Endothelial cell of umbilical vein (primary cell): ENCODE data around the gene USP40. TPM values are rescaled to one million over a fixed set of nuclear protein-coding genes. Genes with fewer than 3 reads are reported as not detected.

ENCODE experiments used
- BruUV-seq: library from RNA; stranded (reverse); fragments of 400-500 nt; replicated peaks from 2 replicates; lab custom pipeline; 2021; lab: Mats Ljungman, UMichigan
- CTCF ChIA-PET: fragments of 300-600, 350-600 bp; sonication (Branson Sonifier 250); formaldehyde crosslinking; loops from one replicate; lab custom pipeline; 2021; ENCODE audit warnings: antibody characterized with exemption, inconsistent platforms; lab: Charles Lee
- POLR2A ChIA-PET: fragments of 300-600, 350-600 bp; sonication (Branson Sonifier 250); formaldehyde crosslinking; loops from one replicate; lab custom pipeline; 2021; ENCODE audit warnings: antibody characterized with exemption, inconsistent platforms; lab: Charles Lee
- DNase-seq: peaks from one replicate; pipeline ENCODE4 v3.0.0-alpha.2; 2011; ENCODE audit warnings: low read depth, low spot score
- FAIRE-seq: peaks from 2 replicates; lab custom pipeline; 2011; peaks lifted over from hg19 to GRCh38; lab: Jason Lieb, UNC
- H2AFZ ChIP-seq: 2 replicates; pipeline ENCODE4 v1.6.0; 2012; ENCODE audit warnings: low read depth, low read length, control low read depth, inconsistent platforms
- H3K27ac ChIP-seq: 2 replicates; pipeline ENCODE4 v1.5.1; 2011; ENCODE audit warnings: low read depth, mild to moderate bottlenecking, control low read depth, low read length, moderate library complexity; ENCODE audit not compliant: insufficient read depth
- H3K27me3 ChIP-seq, 2 experiments: 2 replicates each; pipeline versions ENCODE4 v1.6.0 to v1.6.1; 2011; ENCODE audit warnings: low read length in 2 of 2, mixed read lengths in 1 of 2; ENCODE audit not compliant: control insufficient read depth in 2 of 2, insufficient read depth in 2 of 2
- H3K36me3 ChIP-seq, 2 experiments: 2 replicates in 1 of 2; 3 replicates in 1 of 2; pipeline ENCODE4 v1.5.1; 2011; ENCODE audit warnings: low read length in 2 of 2, mild to moderate bottlenecking in 1 of 2, moderate library complexity in 1 of 2; ENCODE audit not compliant: control insufficient read depth in 2 of 2, insufficient read depth in 2 of 2; ENCODE audit errors: extremely low read depth in 1 of 2
- H3K4me1 ChIP-seq: 3 replicates; pipeline ENCODE4 v1.5.1; 2011; ENCODE audit warnings: mild to moderate bottlenecking, low read length; ENCODE audit not compliant: control insufficient read depth, insufficient read depth; ENCODE audit errors: extremely low read depth
- H3K4me2 ChIP-seq: 2 replicates; pipeline ENCODE4 v1.6.1; 2011; ENCODE audit warnings: low read length, control low read depth, mixed read lengths; ENCODE audit not compliant: insufficient read depth
- H3K4me3 ChIP-seq, 3 experiments: fragments of 200-600 bp in 1 of 3; sonication (generic), shearing (Covaris generic) in 1 of 3; replicated peaks in 1 of 3; 2 replicates each; pipeline ENCODE4 v1.5.1; 2011 to 2016; ENCODE audit warnings: control low read depth in 3 of 3, low read length in 3 of 3, mild to moderate bottlenecking in 2 of 3, inconsistent platforms in 1 of 3, low read depth in 1 of 3, moderate library complexity in 1 of 3; ENCODE audit not compliant: insufficient read depth in 1 of 3
- H3K79me2 ChIP-seq: 2 replicates; pipeline ENCODE4 v1.6.0; 2012; ENCODE audit warnings: low read length, inconsistent platforms; ENCODE audit not compliant: control insufficient read depth, insufficient read depth
- H3K9ac ChIP-seq: replicated peaks from 2 replicates; pipeline ENCODE3; 2011; ENCODE audit warnings: low read length, control low read depth; ENCODE audit not compliant: insufficient read depth; ENCODE audit errors: extremely low read depth
- H3K9me1 ChIP-seq: replicated peaks from 3 replicates; pipeline ENCODE4 v1.6.0; 2011; ENCODE audit warnings: mild to moderate bottlenecking, low read length; ENCODE audit not compliant: control insufficient read depth, insufficient read depth; ENCODE audit errors: extremely low read depth
- H3K9me3 ChIP-seq: replicated peaks from 2 replicates; pipeline ENCODE4 v1.5.1; 2012; ENCODE audit warnings: low read length, inconsistent platforms; ENCODE audit not compliant: control insufficient read depth, insufficient read depth
- H4K20me1 ChIP-seq: replicated peaks from 2 replicates; pipeline ENCODE3; 2011; ENCODE audit warnings: mild to moderate bottlenecking, low read length; ENCODE audit not compliant: control insufficient read depth, insufficient read depth; ENCODE audit errors: extremely low read depth
- CTCF ChIP-seq, 2 donors: IDR thresholded peaks; 1 replicate in 1 of 2; 2 replicates in 1 of 2; pipeline ENCODE4 v1.5.1; 2011; ENCODE audit warnings: low read length in 2 of 2, mild to moderate bottlenecking in 2 of 2, moderate library complexity in 2 of 2, control low read depth in 1 of 2, inconsistent platforms in 1 of 2, low read depth in 1 of 2; ENCODE audit not compliant: insufficient read depth in 1 of 2; ENCODE audit errors: extremely low read depth in 1 of 2
- EZH2 ChIP-seq: IDR thresholded peaks from 2 replicates; pipeline ENCODE4 v1.6.1; 2012; ENCODE audit warnings: borderline replicate concordance, low read depth, mild to moderate bottlenecking, moderate library complexity, low read length, inconsistent platforms; ENCODE audit not compliant: severe bottlenecking
- FOS ChIP-seq: IDR thresholded peaks from 2 replicates; pipeline ENCODE4 v1.6.1; 2011; ENCODE audit warnings: mild to moderate bottlenecking, low read length, moderate library complexity, borderline replicate concordance; ENCODE audit not compliant: insufficient read depth
- GATA2 ChIP-seq: IDR thresholded peaks from 2 replicates; pipeline ENCODE4 v1.7.0; 2011; ENCODE audit warnings: low read depth, mild to moderate bottlenecking, moderate library complexity, mixed read lengths, low read length; ENCODE audit not compliant: insufficient read length, insufficient read depth
- JUN ChIP-seq: IDR thresholded peaks from 2 replicates; pipeline ENCODE4 v1.6.1; 2011; ENCODE audit warnings: borderline replicate concordance, low read depth; ENCODE audit not compliant: insufficient read length, insufficient read depth
- MAX ChIP-seq: IDR thresholded peaks from 2 replicates; pipeline ENCODE4 v1.6.1; 2011; ENCODE audit not compliant: insufficient read depth, insufficient read length
- MYC ChIP-seq: IDR thresholded peaks from one replicate; pipeline ENCODE4 v1.6.1; 2011; ENCODE audit warnings: mild to moderate bottlenecking, low read depth, low read length
- POLR2A ChIP-seq: IDR thresholded peaks from 2 replicates; pipeline ENCODE4 v1.6.1; 2012; ENCODE audit warnings: low read depth, mild to moderate bottlenecking, control low read depth, low read length
- POLR2AphosphoS5 ChIP-seq: IDR thresholded peaks from 2 replicates; pipeline ENCODE4 v1.6.1; 2012; ENCODE audit warnings: low read depth, mild to moderate bottlenecking, control low read depth, low read length, moderate library complexity; ENCODE audit not compliant: insufficient read depth
- dilution Hi-C: fragments of 300-500 bp; cut with MboI; formaldehyde crosslinking; loops from one replicate; pipeline ENCODE4 v1.15.0; 2019; ENCODE audit warnings: low sequenced_read_pairs; ENCODE audit not compliant: extremely low pct_ligation_motif_present
- intact Hi-C: fragments of 100-400 bp; cut with micrococcal nuclease; formaldehyde crosslinking; loops from one replicate; pipeline ENCODE4 v1.10.0; 2022
- polyA plus RNA-seq, 4 experiments: library from polyadenylated mRNA; depleted of rRNA in 3 of 4; stranded (reverse) in 3 of 4; unstranded in 1 of 4; fragments of >200 nt; gene quantifications; 2 replicates each; pipeline versions ENCODE4 v1.2.1 to v1.2.3, GENCODE V29; 2011 to 2012; ENCODE audit warnings: missing spikeins in 1 of 4
- total RNA-seq: library from RNA; stranded (reverse); gene quantifications from 2 replicates; pipeline ENCODE4 v1.2.3, GENCODE V29; 2021

The USP40 gene
- total and polyA plus RNA-seq, 2 donors (not counting 3 experiments of a cell fraction or from before 2014, with no cell fraction given), result 32.2 to 32.5 TPM

- TF ChIP-seq JUN (no peak), POLR2AphosphoS5 (no peak), GATA2 (no peak), FOS (no peak), EZH2 (no peak), MAX (no peak), POLR2A (no peak), CTCF (IDR thresholded peaks at IDR 0.05; ENCODE audit: extremely low read depth in 1 of 2, insufficient read depth in 1 of 2, low read depth in 1 of 2, low read length in 2 of 2) (no peak), MYC (no peak)
- Histone ChIP-seq H4K20me1 (no peaks in the 10 kb centered on the region), H3K9me3 (no peaks in the 10 kb centered on the region), H3K27me3 (no peaks in the 10 kb centered on the region), H3K4me3 (no peak overlapping the region), H3K4me1 (no peaks in the 10 kb centered on the region), H3K9me1 (no peaks in the 10 kb centered on the region), H3K27ac (no peak overlapping the region), H3K9ac (no peak overlapping the region), H3K79me2 (no peaks in the 10 kb centered on the region), H3K4me2 (no peak overlapping the region), H2AFZ (no peak overlapping the region), H3K36me3 (peaks cover 0 to 12% of the 10 kb centered on the region in 2 experiments)
- no TSS peak for BruUV-seq
- dilution Hi-C loops, result no loop called here
- DNase-seq (no peak), FAIRE-seq (no peak)
- intact Hi-C loops, result loop anchor here (1.0 to 10.0 kb wide), 8 partner anchors 117 to 1667 kb away; partner anchors contain the start of genes HJURP and USP40
- CTCF ChIA-PET, result no interaction called here
- POLR2A ChIA-PET, result no interaction called here
Measured at GRCh38 chr2:233449921-233450863, 116.4 kb downstream of the USP40 start.
